Measurements from ENCODE around the gene WWOX. TPM values are rescaled to one million over a fixed set of nuclear protein-coding genes. Genes with fewer than 3 reads are reported as not detected.
A peak's percentile ranks its signal among the peaks of the same experiment; 100 is the strongest.

Gene WWOX
- total and polyA plus RNA-seq, 2 of the 13 experiments (the other 11 are each of a cell fraction or from before 2014, with no cell fraction given) = 9.1 to 37.4 TPM

DNA sequence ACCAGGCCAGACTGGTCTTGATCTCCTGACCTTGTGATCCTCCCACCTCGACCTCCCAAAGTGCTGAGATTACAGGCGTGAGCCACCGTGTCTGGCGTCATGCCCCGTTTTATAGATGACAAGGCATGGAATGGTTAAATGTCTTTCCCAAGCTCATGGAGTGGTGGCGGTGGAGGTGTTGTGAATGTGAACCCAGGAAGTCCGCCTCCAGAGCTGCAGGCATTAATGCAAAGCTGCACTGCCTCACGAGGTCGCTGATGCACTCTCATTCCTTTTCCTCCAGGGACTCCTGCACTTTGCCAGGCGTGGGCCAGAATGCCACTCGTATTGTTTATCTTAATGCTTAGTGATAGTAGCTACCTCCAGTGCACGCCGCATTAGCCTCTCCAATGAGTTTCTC, 149.6 kb downstream of the WWOX start (continued):
- 0 out of 2 replicates have a peak, but pooled peaks have one; percentile 27 for TF ChIP-seq NR2F6 (IDR thresholded peaks at IDR 0.05)
- TF ChIP-seq NR2F6 (CRISPR knock-in tag; IDR thresholded peaks at IDR 0.05) = peak; percentile 51; the same call in 1 of the 2 replicates
- no peak for TF ChIP-seq ZFP36 (IDR thresholded peaks at IDR 0.05; ENCODE audit: borderline replicate concordance, low read depth, low read length, partially characterized antibody)
- TF ChIP-seq, protein P1, sequence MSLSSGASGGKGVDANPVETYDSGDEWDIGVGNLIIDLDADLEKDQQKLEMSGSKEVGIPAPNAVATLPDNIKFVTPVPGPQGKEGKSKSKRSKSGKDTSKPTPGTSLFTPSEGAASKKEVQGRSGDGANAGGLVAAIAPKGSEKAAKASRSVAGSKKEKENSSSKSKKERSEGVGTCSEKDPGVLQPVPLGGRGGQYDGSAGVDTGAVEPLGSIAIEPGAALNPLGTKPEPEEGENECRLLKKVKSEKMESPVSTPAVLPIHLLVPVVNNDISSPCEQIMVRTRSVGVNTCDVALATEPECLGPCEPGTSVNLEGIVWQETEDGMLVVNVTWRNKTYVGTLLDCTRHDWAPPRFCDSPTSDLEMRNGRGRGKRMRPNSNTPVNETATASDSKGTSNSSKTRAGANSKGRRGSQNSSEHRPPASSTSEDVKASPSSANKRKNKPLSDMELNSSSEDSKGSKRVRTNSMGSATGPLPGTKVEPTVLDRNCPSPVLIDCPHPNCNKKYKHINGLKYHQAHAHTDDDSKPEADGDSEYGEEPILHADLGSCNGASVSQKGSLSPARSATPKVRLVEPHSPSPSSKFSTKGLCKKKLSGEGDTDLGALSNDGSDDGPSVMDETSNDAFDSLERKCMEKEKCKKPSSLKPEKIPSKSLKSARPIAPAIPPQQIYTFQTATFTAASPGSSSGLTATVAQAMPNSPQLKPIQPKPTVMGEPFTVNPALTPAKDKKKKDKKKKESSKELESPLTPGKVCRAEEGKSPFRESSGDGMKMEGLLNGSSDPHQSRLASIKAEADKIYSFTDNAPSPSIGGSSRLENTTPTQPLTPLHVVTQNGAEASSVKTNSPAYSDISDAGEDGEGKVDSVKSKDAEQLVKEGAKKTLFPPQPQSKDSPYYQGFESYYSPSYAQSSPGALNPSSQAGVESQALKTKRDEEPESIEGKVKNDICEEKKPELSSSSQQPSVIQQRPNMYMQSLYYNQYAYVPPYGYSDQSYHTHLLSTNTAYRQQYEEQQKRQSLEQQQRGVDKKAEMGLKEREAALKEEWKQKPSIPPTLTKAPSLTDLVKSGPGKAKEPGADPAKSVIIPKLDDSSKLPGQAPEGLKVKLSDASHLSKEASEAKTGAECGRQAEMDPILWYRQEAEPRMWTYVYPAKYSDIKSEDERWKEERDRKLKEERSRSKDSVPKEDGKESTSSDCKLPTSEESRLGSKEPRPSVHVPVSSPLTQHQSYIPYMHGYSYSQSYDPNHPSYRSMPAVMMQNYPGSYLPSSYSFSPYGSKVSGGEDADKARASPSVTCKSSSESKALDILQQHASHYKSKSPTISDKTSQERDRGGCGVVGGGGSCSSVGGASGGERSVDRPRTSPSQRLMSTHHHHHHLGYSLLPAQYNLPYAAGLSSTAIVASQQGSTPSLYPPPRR (CRISPR knock-in tag; IDR thresholded peaks at IDR 0.05; ENCODE audit: borderline replicate concordance) = peak; percentile 43; the same call in 1 of the 2 replicates
- 0 out of 2 replicates have a peak, but pooled peaks have one; percentile 26 for TF ChIP-seq ZNF552 (CRISPR knock-in tag; IDR thresholded peaks at IDR 0.05; ENCODE audit: borderline replicate concordance)
- TF ChIP-seq, protein P2, sequence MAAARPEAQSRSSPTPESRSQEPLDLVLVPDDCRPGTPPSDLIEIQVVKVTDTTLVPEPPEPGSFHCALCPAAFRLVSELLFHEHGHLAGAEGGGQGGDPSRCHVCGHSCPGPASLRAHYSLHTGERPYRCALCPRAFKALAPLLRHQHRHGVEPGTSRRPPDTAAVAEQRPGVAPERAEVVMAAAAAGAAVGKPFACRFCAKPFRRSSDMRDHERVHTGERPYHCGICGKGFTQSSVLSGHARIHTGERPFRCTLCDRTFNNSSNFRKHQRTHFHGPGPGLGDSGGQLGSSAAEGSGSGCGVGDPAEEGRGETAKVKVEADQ (CRISPR knock-in tag; IDR thresholded peaks at IDR 0.05; ENCODE audit: borderline replicate concordance) = 0 out of 2 replicates have a peak, but pooled peaks have one; percentile 55
- TF ChIP-seq ZNF251 (CRISPR knock-in tag; IDR thresholded peaks at IDR 0.05) = no peak
- no peak for TF ChIP-seq ZNF615 (CRISPR knock-in tag; IDR thresholded peaks at IDR 0.05; ENCODE audit: borderline replicate concordance)
- peak; percentile 47; the same call in 1 of the 2 replicates for TF ChIP-seq BORCS8-MEF2B (CRISPR knock-in tag; IDR thresholded peaks at IDR 0.05)
- TF ChIP-seq, protein P3, sequence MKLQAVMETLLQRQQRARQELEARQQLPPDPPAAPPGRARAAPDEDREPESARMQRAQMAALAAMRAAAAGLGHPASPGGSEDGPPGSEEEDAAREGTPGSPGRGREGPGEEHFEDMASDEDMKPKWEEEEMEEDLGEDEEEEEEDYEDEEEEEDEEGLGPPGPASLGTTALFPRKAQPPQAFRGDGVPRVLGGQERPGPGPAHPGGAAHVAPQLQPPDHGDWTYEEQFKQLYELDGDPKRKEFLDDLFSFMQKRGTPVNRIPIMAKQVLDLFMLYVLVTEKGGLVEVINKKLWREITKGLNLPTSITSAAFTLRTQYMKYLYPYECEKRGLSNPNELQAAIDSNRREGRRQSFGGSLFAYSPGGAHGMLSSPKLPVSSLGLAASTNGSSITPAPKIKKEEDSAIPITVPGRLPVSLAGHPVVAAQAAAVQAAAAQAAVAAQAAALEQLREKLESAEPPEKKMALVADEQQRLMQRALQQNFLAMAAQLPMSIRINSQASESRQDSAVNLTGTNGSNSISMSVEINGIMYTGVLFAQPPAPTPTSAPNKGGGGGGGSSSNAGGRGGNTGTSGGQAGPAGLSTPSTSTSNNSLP (IDR thresholded peaks at IDR 0.05; ENCODE audit: low read depth, low read length) = peak; percentile 59; the same call in 1 of the 2 replicates
- peak; percentile 60; the same call in 1 of the 2 replicates for TF ChIP-seq KMT2A (CRISPR knock-in tag; IDR thresholded peaks at IDR 0.05)
- TF ChIP-seq ZNF720 (CRISPR knock-in tag; IDR thresholded peaks at IDR 0.05) = no peak
- TF ChIP-seq ZNF451 (CRISPR knock-in tag; IDR thresholded peaks at IDR 0.05) = 0 out of 2 replicates have a peak, but pooled peaks have one; percentile 56
- no peak for TF ChIP-seq SAFB2 (CRISPR knock-in tag; IDR thresholded peaks at IDR 0.05; ENCODE audit: borderline replicate concordance, low read depth)
- TF ChIP-seq PAWR (CRISPR knock-in tag; IDR thresholded peaks at IDR 0.05; ENCODE audit: borderline replicate concordance) = no peak
- TF ChIP-seq ZNF883 (CRISPR knock-in tag; IDR thresholded peaks at IDR 0.05; ENCODE audit: not compliant biosample characterization) = peak; percentile 49
- TF ChIP-seq, protein P4, sequence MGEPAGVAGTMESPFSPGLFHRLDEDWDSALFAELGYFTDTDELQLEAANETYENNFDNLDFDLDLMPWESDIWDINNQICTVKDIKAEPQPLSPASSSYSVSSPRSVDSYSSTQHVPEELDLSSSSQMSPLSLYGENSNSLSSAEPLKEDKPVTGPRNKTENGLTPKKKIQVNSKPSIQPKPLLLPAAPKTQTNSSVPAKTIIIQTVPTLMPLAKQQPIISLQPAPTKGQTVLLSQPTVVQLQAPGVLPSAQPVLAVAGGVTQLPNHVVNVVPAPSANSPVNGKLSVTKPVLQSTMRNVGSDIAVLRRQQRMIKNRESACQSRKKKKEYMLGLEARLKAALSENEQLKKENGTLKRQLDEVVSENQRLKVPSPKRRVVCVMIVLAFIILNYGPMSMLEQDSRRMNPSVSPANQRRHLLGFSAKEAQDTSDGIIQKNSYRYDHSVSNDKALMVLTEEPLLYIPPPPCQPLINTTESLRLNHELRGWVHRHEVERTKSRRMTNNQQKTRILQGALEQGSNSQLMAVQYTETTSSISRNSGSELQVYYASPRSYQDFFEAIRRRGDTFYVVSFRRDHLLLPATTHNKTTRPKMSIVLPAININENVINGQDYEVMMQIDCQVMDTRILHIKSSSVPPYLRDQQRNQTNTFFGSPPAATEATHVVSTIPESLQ (CRISPR knock-in tag; conservative IDR thresholded peaks at IDR 0.05) = no peak
- TF ChIP-seq ZNF343 (CRISPR knock-in tag; IDR thresholded peaks at IDR 0.05) = no peak
- no peak for TF ChIP-seq SP1 (IDR thresholded peaks at IDR 0.05)
- TF ChIP-seq SP1 (CRISPR knock-in tag; IDR thresholded peaks at IDR 0.05) = 0 out of 2 replicates have a peak, but pooled peaks have one; percentile 20
- TF ChIP-seq REPIN1 (CRISPR knock-in tag; IDR thresholded peaks at IDR 0.05; ENCODE audit: borderline replicate concordance, low read depth) = peak; percentile 36; the same call in 1 of the 2 replicates
- peak; percentile 86 for TF ChIP-seq GATAD2A (CRISPR knock-in tag; IDR thresholded peaks at IDR 0.05)
